HG03103 (cell line): ENCODE results near the gene ZBTB7C.

Source experiments
- ATAC-seq: cut with Tn5 transposase; IDR thresholded peaks from one replicate; pipeline ENCODE4 v1.9.1; 2021; ENCODE audit warnings: low read depth; ENCODE audit not compliant: unreplicated experiment

ZBTB7C gene

GRCh38 chr18:48018851-48019250 lies 390.3 kb downstream of the ZBTB7C start:
- no peak for ATAC-seq

GRCh38 chr18:48017635-48018034 lies 391.5 kb downstream of the ZBTB7C start:
- ATAC-seq: no peak

GRCh38 chr18:48013162-48013561 lies 396.0 kb downstream of the ZBTB7C start:
- ATAC-seq: no peak

GRCh38 chr18:48011926-48012465 lies 397.2 kb downstream of the ZBTB7C start:
- no peak for ATAC-seq

- ATAC-seq: no peak
Measured at GRCh38 chr18:48010264-48010663, 398.9 kb downstream of the ZBTB7C start.

- no peak for ATAC-seq
Measured at GRCh38 chr18:48009116-48009745, 400.0 kb downstream of the ZBTB7C start.

- no peak for ATAC-seq
Measured at GRCh38 chr18:48007955-48008701, 401.1 kb downstream of the ZBTB7C start.

- no peak for ATAC-seq
Measured at GRCh38 chr18:48007381-48007780, 401.8 kb downstream of the ZBTB7C start.

GRCh38 chr18:48006415-48007175 lies 402.6 kb downstream of the ZBTB7C start:
- ATAC-seq: no peak

GRCh38 chr18:48004577-48004976 lies 404.6 kb downstream of the ZBTB7C start:
- no peak for ATAC-seq

GRCh38 chr18:48003426-48004349 lies 405.5 kb downstream of the ZBTB7C start:
- no peak for ATAC-seq

- no peak for ATAC-seq
Measured at GRCh38 chr18:48002933-48003365, 406.2 kb downstream of the ZBTB7C start.

GRCh38 chr18:48000701-48001100 lies 408.5 kb downstream of the ZBTB7C start:
- no peak for ATAC-seq

- ATAC-seq: no peak
Measured at GRCh38 chr18:47999801-48000248, 409.4 kb downstream of the ZBTB7C start.

GRCh38 chr18:47997338-47997780 lies 411.8 kb downstream of the ZBTB7C start:
- no peak for ATAC-seq

- no peak for ATAC-seq
Measured at GRCh38 chr18:47996091-47996541, 413.1 kb downstream of the ZBTB7C start.

- no peak for ATAC-seq
Measured at GRCh38 chr18:47995654-47996053, 413.5 kb downstream of the ZBTB7C start.

- no peak for ATAC-seq
Measured at GRCh38 chr18:47993409-47993808, 415.8 kb downstream of the ZBTB7C start.

GRCh38 chr18:47992976-47993375 lies 416.2 kb downstream of the ZBTB7C start:
- ATAC-seq: no peak

GRCh38 chr18:47992266-47992665 lies 416.9 kb downstream of the ZBTB7C start:
- no peak for ATAC-seq
